Cardiac muscle cell (in vitro differentiated cells and primary cell): Measurements from ENCODE around the gene THOC1. TPM values are rescaled to one million over a fixed set of nuclear protein-coding genes. Genes with fewer than 3 reads are reported as not detected.
"Not testable (repeated sequence)": the region's sequence is repeated elsewhere in the genome, so short reads cannot be mapped to it uniquely, and the experiment has no call there.

Experiments
- DNase-seq, 2 donors: peaks; one replicate each; pipeline versions ENCODE4 v3.0.0 to v3.0.0-alpha.2; 2010 to 2017; ENCODE audit warnings: low read depth in 1 of 2, low spot score in 1 of 2
- H3K27ac ChIP-seq: fragments of 200-600 bp; sonication (generic); 2 replicates; pipeline ENCODE4 v1.5.1; 2016
- H3K27me3 ChIP-seq: fragments of 200-600 bp; sonication (generic); 2 replicates; pipeline ENCODE4 v1.6.0; 2016; ENCODE audit warnings: control low read depth
- H3K36me3 ChIP-seq: fragments of 200-600 bp; sonication (generic); 2 replicates; pipeline ENCODE4 v1.5.1; 2016; ENCODE audit warnings: control low read depth
- H3K4me1 ChIP-seq: fragments of 200-600 bp; sonication (generic); 2 replicates; pipeline ENCODE4 v1.8.1; 2017; ENCODE audit warnings: low read depth, mild to moderate bottlenecking, mixed run types
- H3K4me3 ChIP-seq: fragments of 200-600 bp; sonication (generic); 2 replicates; pipeline ENCODE4 v1.5.1; 2016; ENCODE audit warnings: mild to moderate bottlenecking
- H3K9me3 ChIP-seq: fragments of 200-600 bp; sonication (generic); 2 replicates; pipeline ENCODE4 v1.5.1; 2017; ENCODE audit warnings: low read depth, mild to moderate bottlenecking, control low read depth
- polyA plus RNA-seq: library from polyadenylated mRNA; unstranded; fragments of >200 nt; fragmentation: Nextera tagmentation; extraction: Ambion mirVana; gene quantifications from 2 replicates; pipeline ENCODE4 v1.2.1, GENCODE V29; 2016
- total RNA-seq: library from RNA; depleted of rRNA; stranded (reverse); fragments of >200 nt; gene quantifications from 2 replicates; pipeline ENCODE4 v1.2.3, GENCODE V29; 2016
- TF ChIP-seq, protein P1 (sequence below): IDR thresholded peaks from 2 replicates; pipeline ENCODE4 v1.5.1; 2012; ENCODE audit warnings: low read depth, mild to moderate bottlenecking, low read length

The THOC1 gene
- total and polyA plus RNA-seq, 2 experiments from 2014 or later: 46.2 to 88.5 TPM

DNA sequence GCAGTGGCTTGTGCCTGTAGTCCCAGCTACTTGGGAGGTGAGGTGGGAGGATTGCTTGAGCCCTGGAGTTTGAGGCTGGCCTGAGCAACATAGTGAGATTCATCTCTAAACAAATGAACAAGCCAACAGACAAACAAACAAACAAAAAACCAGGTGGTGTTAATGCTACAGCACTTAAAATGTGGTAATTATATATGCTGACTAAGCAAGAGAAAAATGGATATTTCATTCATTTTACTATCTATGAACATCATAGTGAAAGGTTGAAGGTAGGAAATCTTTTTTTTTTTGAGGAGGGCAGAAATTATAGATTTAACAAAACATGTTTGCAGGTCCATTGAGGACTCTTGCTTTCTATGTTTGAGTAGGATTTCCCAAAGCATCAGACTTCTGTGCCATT lies 42.2 kb upstream of the THOC1 start:
- no peaks in the 10 kb centered on the region for H3K9me3 ChIP-seq
- H3K4me1 ChIP-seq: peaks cover 1% of the 10 kb centered on the region
- TF ChIP-seq, protein P1, sequence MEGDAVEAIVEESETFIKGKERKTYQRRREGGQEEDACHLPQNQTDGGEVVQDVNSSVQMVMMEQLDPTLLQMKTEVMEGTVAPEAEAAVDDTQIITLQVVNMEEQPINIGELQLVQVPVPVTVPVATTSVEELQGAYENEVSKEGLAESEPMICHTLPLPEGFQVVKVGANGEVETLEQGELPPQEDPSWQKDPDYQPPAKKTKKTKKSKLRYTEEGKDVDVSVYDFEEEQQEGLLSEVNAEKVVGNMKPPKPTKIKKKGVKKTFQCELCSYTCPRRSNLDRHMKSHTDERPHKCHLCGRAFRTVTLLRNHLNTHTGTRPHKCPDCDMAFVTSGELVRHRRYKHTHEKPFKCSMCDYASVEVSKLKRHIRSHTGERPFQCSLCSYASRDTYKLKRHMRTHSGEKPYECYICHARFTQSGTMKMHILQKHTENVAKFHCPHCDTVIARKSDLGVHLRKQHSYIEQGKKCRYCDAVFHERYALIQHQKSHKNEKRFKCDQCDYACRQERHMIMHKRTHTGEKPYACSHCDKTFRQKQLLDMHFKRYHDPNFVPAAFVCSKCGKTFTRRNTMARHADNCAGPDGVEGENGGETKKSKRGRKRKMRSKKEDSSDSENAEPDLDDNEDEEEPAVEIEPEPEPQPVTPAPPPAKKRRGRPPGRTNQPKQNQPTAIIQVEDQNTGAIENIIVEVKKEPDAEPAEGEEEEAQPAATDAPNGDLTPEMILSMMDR: no peak
- no peak overlapping the region for H3K27ac ChIP-seq
- no peaks in the 10 kb centered on the region for H3K27me3 ChIP-seq
- no peak for DNase-seq
- H3K4me3 ChIP-seq: no peak overlapping the region
- H3K36me3 ChIP-seq: no peaks in the 10 kb centered on the region

DNA sequence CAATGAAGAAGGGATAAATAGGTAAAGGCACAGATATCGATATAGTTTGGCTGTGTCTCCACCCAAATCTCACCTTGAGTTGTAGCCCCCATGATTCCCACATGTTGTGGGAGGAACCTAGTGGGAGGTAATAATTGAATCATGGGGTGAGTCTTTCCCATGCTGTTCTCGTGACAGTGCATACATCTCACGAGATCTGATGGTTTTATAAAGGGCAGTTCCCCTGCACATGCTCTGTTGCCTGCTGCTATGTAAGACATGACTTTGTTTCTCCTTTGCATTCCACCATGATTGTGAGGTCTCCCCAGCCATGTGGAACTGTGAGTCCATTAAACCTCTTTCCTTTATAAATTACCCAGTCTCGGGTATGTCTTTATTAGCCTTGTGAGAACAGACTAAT lies 40.2 kb upstream of the THOC1 start:
- not testable (repeated sequence) for H3K36me3 ChIP-seq, H3K4me3 ChIP-seq, H3K27ac ChIP-seq, H3K27me3 ChIP-seq, H3K9me3 ChIP-seq, DNase-seq
- peaks cover 14% of the 10 kb centered on the region for H3K4me1 ChIP-seq

DNA sequence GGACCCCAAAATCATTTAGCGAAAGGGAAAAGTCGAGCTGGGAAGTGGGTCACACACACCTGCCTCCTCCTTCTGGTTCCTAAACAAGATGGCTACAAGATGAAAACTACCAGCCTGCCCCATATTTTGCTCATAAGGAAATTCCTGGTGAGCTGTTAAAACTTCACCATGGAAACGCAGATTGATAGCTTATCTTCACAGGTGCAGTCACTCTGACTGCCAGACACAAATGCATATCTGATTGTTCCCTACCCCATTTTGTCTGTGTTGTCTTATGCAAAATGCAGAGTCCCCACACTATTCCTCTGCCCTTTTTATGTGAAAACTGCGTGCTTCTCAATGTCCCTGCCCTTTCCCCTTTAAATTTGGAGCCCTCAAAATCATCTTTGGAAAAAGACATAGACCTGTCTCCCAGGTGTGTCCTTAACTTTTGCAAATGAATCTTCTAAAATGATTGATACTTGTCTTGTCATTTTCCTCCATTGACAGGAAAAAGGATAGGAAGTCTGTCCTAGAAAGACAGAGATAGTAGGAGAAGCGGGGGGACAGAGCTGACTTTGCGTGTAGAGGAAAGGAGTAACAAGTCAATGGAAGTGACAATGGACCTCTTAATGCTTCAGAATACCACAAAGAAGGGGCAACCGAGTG lies 38.9 kb upstream of the THOC1 start:
- Histone ChIP-seq H3K27ac (no peak overlapping the region), H3K27me3 (no peaks in the 10 kb centered on the region), H3K4me3 (no peak overlapping the region), H3K9me3 (no peaks in the 10 kb centered on the region), H3K4me1 (peaks cover 14% of the 10 kb centered on the region), H3K36me3 (no peaks in the 10 kb centered on the region)
- DNase-seq: no peak
- TF ChIP-seq, protein P1: no peak

DNA sequence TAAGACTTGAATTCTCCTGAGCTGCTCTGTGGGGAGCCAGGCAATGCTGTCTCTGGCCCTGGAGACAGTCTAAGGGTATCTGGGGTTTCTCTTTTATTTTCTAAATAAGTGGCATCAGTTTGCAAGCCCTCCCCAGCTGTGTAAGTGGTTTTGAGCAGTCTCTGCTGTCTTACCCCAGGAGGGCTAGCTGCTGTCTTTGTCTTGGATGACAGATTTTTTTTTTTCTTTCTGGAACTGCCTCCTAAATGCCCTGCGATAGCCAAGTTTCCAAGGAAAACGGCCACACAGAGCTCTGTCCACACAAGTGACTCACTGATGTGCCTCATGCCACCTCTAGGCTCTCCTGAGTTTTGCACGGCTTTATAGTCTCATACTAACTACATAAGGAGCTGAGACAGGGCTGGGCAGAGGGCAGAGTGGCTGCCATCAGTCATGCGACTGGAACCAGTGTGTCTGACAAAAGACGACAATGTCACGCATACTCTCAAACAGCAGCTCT lies 37.2 kb upstream of the THOC1 start:
- Histone ChIP-seq H3K4me1 (peaks cover 14% of the 10 kb centered on the region), H3K36me3 (no peaks in the 10 kb centered on the region), H3K4me3 (no peak overlapping the region), H3K9me3 (no peaks in the 10 kb centered on the region), H3K27ac (no peak overlapping the region), H3K27me3 (no peaks in the 10 kb centered on the region)
- TF ChIP-seq, protein P1: no peak
- peak in 1 of 2 donors; percentile 9 for DNase-seq

DNA sequence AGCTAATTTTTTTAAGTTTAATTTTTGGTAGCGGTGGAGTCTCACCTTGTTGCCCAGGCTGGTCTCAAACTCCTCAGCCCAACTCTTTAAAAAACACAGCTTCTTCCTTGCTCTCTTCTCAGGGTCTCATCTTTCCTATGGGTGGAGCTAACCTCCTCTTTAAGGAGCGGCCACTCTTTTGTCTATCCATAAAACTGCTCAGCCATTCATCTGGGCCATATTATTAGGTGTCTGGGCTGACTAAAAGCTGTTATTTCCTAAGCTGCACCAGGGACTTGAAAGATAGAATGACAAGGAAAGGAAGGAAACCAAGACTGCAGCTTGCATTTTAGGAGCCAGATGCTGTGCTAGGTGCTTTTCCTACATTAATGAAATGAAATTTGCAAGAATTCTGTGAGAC lies 35.8 kb upstream of the THOC1 start:
- Histone ChIP-seq H3K36me3 (no peaks in the 10 kb centered on the region), H3K27ac (no peak overlapping the region), H3K9me3 (no peaks in the 10 kb centered on the region), H3K4me1 (peaks cover 14% of the 10 kb centered on the region), H3K27me3 (no peaks in the 10 kb centered on the region), H3K4me3 (no peak overlapping the region)
- TF ChIP-seq, protein P1: no peak
- no peak for DNase-seq

DNA sequence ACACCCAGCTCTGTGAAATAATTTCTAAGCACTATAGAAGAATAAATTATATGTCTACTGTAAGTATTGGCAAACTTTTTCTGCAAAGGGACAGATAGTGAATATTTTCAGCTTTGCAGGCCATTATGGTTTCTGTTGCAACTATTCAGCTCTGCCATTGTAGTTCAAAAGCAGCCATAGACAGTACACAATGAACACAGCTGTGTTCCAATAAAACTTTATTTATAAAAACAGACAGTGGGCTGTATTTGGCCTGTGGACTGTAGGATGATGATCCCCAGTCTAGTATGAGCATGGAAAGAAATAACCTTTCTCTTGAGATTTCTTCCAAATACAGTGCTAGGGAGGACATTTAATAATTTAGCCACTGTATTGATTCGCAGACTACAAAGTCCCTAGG lies 35.2 kb upstream of the THOC1 start:
- Histone ChIP-seq H3K4me3 (no peak overlapping the region), H3K27ac (no peak overlapping the region), H3K36me3 (no peaks in the 10 kb centered on the region), H3K9me3 (no peaks in the 10 kb centered on the region), H3K27me3 (no peaks in the 10 kb centered on the region), H3K4me1 (peaks cover 14% of the 10 kb centered on the region)
- no peak for DNase-seq
- TF ChIP-seq, protein P1: no peak
